Measurements from ENCODE around the gene TEX44.

TEX44 gene

GRCh38 chr2:231634951-231635875 lies 42.5 kb downstream of the TEX44 start:
- CTCF ChIA-PET, result interaction anchor here (0.5 to 0.7 kb wide), 3 partner anchors 17 to 34 kb away, joined by 3 read pairs; no protein-coding TSS in a partner anchor
- TF ChIP-seq ZNF140 (tag by site-specific recombination; IDR thresholded peaks at IDR 0.05) (no peak), ZNF449 (tag by site-specific recombination; IDR thresholded peaks at IDR 0.05) (no peak), REPIN1 (tag by site-specific recombination; IDR thresholded peaks at IDR 0.05; ENCODE audit: low read depth) (no peak)
- Histone ChIP-seq H3K36me3 (ENCODE audit: control insufficient read depth in 2 of 2, insufficient read depth in 1 of 2, low read length in 2 of 2) (no peaks in the 10 kb centered on the region), H3K4me1 (ENCODE audit: control insufficient read depth, insufficient read depth, low read length) (no peaks in the 10 kb centered on the region; the same call in 1 of the 2 replicates), H3K27ac (ENCODE audit: extremely low read depth, low read depth, low read length) (no peak overlapping the region), H3K9me3 (ENCODE audit: control insufficient read depth, insufficient read depth, low read depth, low read length) (no peaks in the 10 kb centered on the region), H3K4me3 (ENCODE audit: low read depth, low read length) (no peak overlapping the region)
- POLR2A ChIA-PET, result no interaction called here

- no peak overlapping the region for H3K27ac ChIP-seq (ENCODE audit: extremely low read depth, low read depth, low read length)
- no peaks in the 10 kb centered on the region for H3K9me3 ChIP-seq (ENCODE audit: control insufficient read depth, insufficient read depth, low read depth, low read length)
- ChIA-PET CTCF (no interaction called here), POLR2A (no interaction called here)
- TF ChIP-seq KLF10 (tag by site-specific recombination; IDR thresholded peaks at IDR 0.05), result no peak
- TF ChIP-seq ZNF24 (tag by site-specific recombination; IDR thresholded peaks at IDR 0.05), result no peak
- TF ChIP-seq SP7 (tag by site-specific recombination; IDR thresholded peaks at IDR 0.05), result no peak
- TF ChIP-seq ZNF658 (tag by site-specific recombination; IDR thresholded peaks at IDR 0.05), result no peak
- TF ChIP-seq ZNF416 (tag by site-specific recombination; IDR thresholded peaks at IDR 0.05), result no peak
- TF ChIP-seq ZNF148 (tag by site-specific recombination; IDR thresholded peaks at IDR 0.05; ENCODE audit: borderline replicate concordance), result no peak
- TF ChIP-seq ZNF426 (tag by site-specific recombination; IDR thresholded peaks at IDR 0.05), result no peak
- no peak for TF ChIP-seq ZNF398 (tag by site-specific recombination; IDR thresholded peaks at IDR 0.05)
- TF ChIP-seq ATF2 (tag by site-specific recombination; IDR thresholded peaks at IDR 0.05; ENCODE audit: low read depth), result no peak
- no peak for TF ChIP-seq MEIS1 (CRISPR knock-in tag; IDR thresholded peaks at IDR 0.05; ENCODE audit: borderline replicate concordance)
- no peak for TF ChIP-seq ZBTB8A (tag by site-specific recombination; IDR thresholded peaks at IDR 0.05)
- TF ChIP-seq ZNF169 (tag by site-specific recombination; IDR thresholded peaks at IDR 0.05), result no peak
- no peak for TF ChIP-seq ZNF184 (tag by site-specific recombination; IDR thresholded peaks at IDR 0.05)
- TF ChIP-seq PRDM1 (tag by site-specific recombination; IDR thresholded peaks at IDR 0.05), result no peak
- TF ChIP-seq ZNF37A (tag by site-specific recombination; IDR thresholded peaks at IDR 0.05), result no peak
- no peaks in the 10 kb centered on the region for H3K4me1 ChIP-seq (ENCODE audit: control insufficient read depth, insufficient read depth, low read length)
- no peaks in the 10 kb centered on the region for H3K36me3 ChIP-seq (ENCODE audit: control insufficient read depth in 2 of 2, insufficient read depth in 1 of 2, low read length in 2 of 2)
- H3K4me3 ChIP-seq (ENCODE audit: low read depth, low read length), result no peak overlapping the region
Observed at GRCh38 chr2:231640241-231640640, 47.6 kb downstream of the TEX44 start.
